Measurements from ENCODE around the gene SMURF2. TPM values are rescaled to one million over a fixed set of nuclear protein-coding genes. Genes with fewer than 3 reads are reported as not detected.

SMURF2 gene
- total and polyA plus RNA-seq, 11 donors: 3.6 to 17.5 (median 12.2) TPM

GRCh38 chr17:64627797-64628196, 34.3 kb downstream of the SMURF2 start:
- Histone ChIP-seq H3K9me3 (no peaks in the 10 kb centered on the region), H3K4me1 (peaks cover 0 to 54% (median 16%) of the 10 kb centered on the region in 12 donors), H3K27ac (no peak overlapping the region), H3K36me3 (peaks cover 0 to 3% (median 0%) of the 10 kb centered on the region in 9 donors), H3K4me3 (no peak overlapping the region), H3K27me3 (no peaks in the 10 kb centered on the region)
- no peak for DNase-seq
- 92 to 96% (median 95%) methylated on average over 5 of the region's 5 CpGs for WGBS, 4 donors
- intact Hi-C loops (cut with DNase I): no loop called here
- no peak for ATAC-seq
- TF ChIP-seq POLR2A (IDR thresholded peaks at IDR 0.05) (no peak), CTCF (IDR thresholded peaks at IDR 0.05) (no peak)

DNA sequence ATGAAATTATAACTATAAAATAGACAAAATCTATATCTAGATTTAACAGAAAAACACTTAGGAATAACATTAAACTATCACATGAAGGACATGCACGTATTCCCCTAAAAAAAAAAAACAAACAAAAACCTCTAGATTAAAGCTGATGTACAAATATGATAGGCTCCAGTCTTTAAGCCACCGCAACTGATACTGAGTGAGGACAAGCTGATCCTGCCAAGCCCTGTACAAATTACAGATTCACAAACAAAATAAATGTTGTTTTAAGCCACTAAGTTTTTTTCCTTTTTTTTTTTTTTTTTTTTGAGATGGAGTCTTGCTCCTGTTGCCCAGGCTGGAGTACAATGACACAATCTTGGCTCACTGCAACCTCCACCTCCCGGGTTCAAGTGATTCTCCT, 35.3 kb downstream of the SMURF2 start:
- WGBS, 4 donors: 68 to 84% (median 78%) methylated on average over 3 of the region's 3 CpGs
- no peak overlapping the region for H3K27ac ChIP-seq
- DNase-seq (no peak), ATAC-seq (no peak)
- no peak overlapping the region for H3K4me3 ChIP-seq
- no peaks in the 10 kb centered on the region for H3K27me3 ChIP-seq
- TF ChIP-seq CTCF (IDR thresholded peaks at IDR 0.05): no peak
- intact Hi-C loops (cut with DNase I): no loop called here
- H3K4me1 ChIP-seq: peaks cover 0 to 54% (median 11%) of the 10 kb centered on the region in 12 donors
- peaks cover 0 to 3% (median 0%) of the 10 kb centered on the region in 9 donors for H3K36me3 ChIP-seq
- no peaks in the 10 kb centered on the region for H3K9me3 ChIP-seq

GRCh38 chr17:64625541-64625940, 36.6 kb downstream of the SMURF2 start:
- Histone ChIP-seq H3K27ac (no peak overlapping the region), H3K9me3 (no peaks in the 10 kb centered on the region), H3K4me3 (no peak overlapping the region), H3K36me3 (peaks cover 0 to 3% (median 0%) of the 10 kb centered on the region in 9 donors), H3K4me1 (peaks cover 0 to 47% (median 12%) of the 10 kb centered on the region in 12 donors), H3K27me3 (no peaks in the 10 kb centered on the region)
- TF ChIP-seq POLR2A (IDR thresholded peaks at IDR 0.05) (no peak), CTCF (IDR thresholded peaks at IDR 0.05) (no peak)
- DNase-seq: no peak
- intact Hi-C loops (cut with DNase I): no loop called here
- 65 to 72% (median 68%) methylated on average over 4 of the region's 4 CpGs for WGBS, 4 donors
- ATAC-seq: no peak

DNA sequence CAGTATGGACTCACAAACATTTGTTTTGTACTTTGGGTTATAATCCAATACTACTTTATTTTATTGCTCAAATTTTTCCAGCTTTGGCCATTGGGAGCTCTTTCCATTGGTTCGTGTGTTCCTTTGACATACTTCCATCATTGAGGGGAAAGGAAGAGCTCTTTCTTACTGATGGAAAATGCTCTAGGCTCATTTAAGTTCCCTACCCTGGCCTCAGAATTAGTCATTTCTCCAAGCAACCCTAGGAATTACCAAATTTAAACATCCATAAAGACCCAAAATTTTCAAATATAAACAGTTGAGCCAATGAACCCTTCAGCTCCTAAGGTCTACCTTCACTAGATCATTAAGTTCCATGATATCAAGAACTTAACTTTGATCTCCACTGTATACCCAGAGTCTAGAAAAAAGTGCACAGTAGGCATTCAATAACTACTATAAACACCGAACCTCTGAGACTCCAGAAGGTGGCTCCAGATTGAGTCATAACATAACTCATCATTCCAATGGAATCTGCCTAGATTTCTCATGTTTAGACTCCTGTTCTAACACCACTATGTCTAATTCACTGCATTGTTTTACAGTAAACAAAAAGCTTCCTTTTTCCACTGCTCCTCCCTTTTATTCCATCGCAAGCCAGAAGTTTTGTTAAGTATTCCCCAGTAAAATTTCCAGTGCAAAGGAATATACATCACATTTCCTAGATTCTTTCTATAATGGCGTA, 39.0 kb downstream of the SMURF2 start:
- ATAC-seq (peak in 3 of 4 donors; percentile 49 to 75 (median 73)), DNase-seq (no peak)
- Histone ChIP-seq H3K4me3 (no peak overlapping the region), H3K36me3 (peaks cover 0 to 3% (median 0%) of the 10 kb centered on the region in 9 donors), H3K27me3 (no peaks in the 10 kb centered on the region), H3K4me1 (peaks cover 0 to 48% (median 20%) of the 10 kb centered on the region in 12 donors), H3K27ac (peak overlapping the region in 4 of 12 donors; percentile 20 to 35 (median 28)), H3K9me3 (no peaks in the 10 kb centered on the region)
- 60 to 73% (median 66%) methylated on average over 4 of the region's 4 CpGs for WGBS, 4 donors
- intact Hi-C loops (cut with DNase I): no loop called here
- no peak for TF ChIP-seq CTCF (IDR thresholded peaks at IDR 0.05)
- no peak for TF ChIP-seq POLR2A (IDR thresholded peaks at IDR 0.05)

Measured in heart left ventricle (tissue), 16 donors.